HG03045 (cell line): ENCODE data around the gene DRD3.

Experiments used
- ATAC-seq: cut with Tn5 transposase; IDR thresholded peaks from one replicate; pipeline ENCODE4 v1.9.1; 2021; ENCODE audit warnings: mild to moderate bottlenecking, moderate library complexity; ENCODE audit not compliant: unreplicated experiment

The DRD3 gene

GRCh38 chr3:114186501-114186900, 7.6 kb upstream of the DRD3 start:
- no peak for ATAC-seq

GRCh38 chr3:114179575-114179974, 723 bp upstream of the DRD3 start:
- no peak for ATAC-seq

- no peak for ATAC-seq
These were observed 2.0 kb downstream of the DRD3 start for GRCh38 chr3:114176890-114177289.

- no peak for ATAC-seq
These were observed 2.4 kb downstream of the DRD3 start for GRCh38 chr3:114176487-114176886.

- no peak for ATAC-seq
These were observed 3.5 kb downstream of the DRD3 start for GRCh38 chr3:114175204-114175987.

- no peak for ATAC-seq
These were observed 7.2 kb downstream of the DRD3 start for GRCh38 chr3:114171677-114172076.

- ATAC-seq = no peak
These were observed 10.7 kb downstream of the DRD3 start for GRCh38 chr3:114168150-114168549.

- ATAC-seq = no peak
These were observed 21.5 kb downstream of the DRD3 start for GRCh38 chr3:114157321-114157720.

- ATAC-seq = no peak
These were observed 23.5 kb downstream of the DRD3 start for GRCh38 chr3:114155370-114155821.

GRCh38 chr3:114154321-114154821, 24.5 kb downstream of the DRD3 start:
- ATAC-seq = no peak

GRCh38 chr3:114152519-114153151, 26.2 kb downstream of the DRD3 start:
- peak; percentile 94 for ATAC-seq

- no peak for ATAC-seq
These were observed 27.8 kb downstream of the DRD3 start for GRCh38 chr3:114151091-114151490.

- no peak for ATAC-seq
These were observed 31.6 kb downstream of the DRD3 start for GRCh38 chr3:114147251-114147650.

GRCh38 chr3:114144909-114145688, 33.8 kb downstream of the DRD3 start:
- no peak for ATAC-seq

GRCh38 chr3:114143817-114144216, 35.0 kb downstream of the DRD3 start:
- no peak for ATAC-seq

- no peak for ATAC-seq
These were observed 39.0 kb downstream of the DRD3 start for GRCh38 chr3:114139836-114140235.

GRCh38 chr3:114133947-114134346, 44.9 kb downstream of the DRD3 start:
- ATAC-seq = no peak

- ATAC-seq = no peak
These were observed 46.4 kb downstream of the DRD3 start for GRCh38 chr3:114132500-114132899.

GRCh38 chr3:114128826-114129225, 50.0 kb downstream of the DRD3 start:
- ATAC-seq = no peak

GRCh38 chr3:114128231-114128630, 50.6 kb downstream of the DRD3 start:
- ATAC-seq = no peak

- no peak for ATAC-seq
These were observed 51.3 kb downstream of the DRD3 start for GRCh38 chr3:114127517-114127916.
